HCT116 (cell line): ENCODE data around the gene CCDC160.

Experiments used
- CTCF ChIP-seq, 3 experiments: fragments of 200-600 bp in 1 of 3; sonication (generic) in 1 of 3; IDR thresholded peaks in 2 of 3; conservative IDR thresholded peaks in 1 of 3; 2 replicates each; pipeline ENCODE4 v1.5.1; 2012 to 2017; ENCODE audit warnings: low read depth in 2 of 3, low read length in 2 of 3, antibody characterized with exemption in 1 of 3, borderline replicate concordance in 1 of 3, control low read depth in 1 of 3, mild to moderate bottlenecking in 1 of 3, mixed read lengths in 1 of 3, mixed run types in 1 of 3, moderate library complexity in 1 of 3; ENCODE audit not compliant: insufficient read depth in 1 of 3
- EGR1 ChIP-seq: IDR thresholded peaks from 2 replicates; pipeline ENCODE4 v1.6.1; 2012; ENCODE audit warnings: low read depth
- POLR2AphosphoS5 ChIP-seq: IDR thresholded peaks from 2 replicates; pipeline ENCODE4 v1.6.1; 2011; ENCODE audit warnings: mild to moderate bottlenecking, low read depth, low read length, moderate library complexity
- YY1 ChIP-seq: IDR thresholded peaks from 2 replicates; pipeline ENCODE4 v1.6.1; 2011; ENCODE audit warnings: low read length, low read depth, moderate library complexity, mild to moderate bottlenecking; ENCODE audit not compliant: insufficient replicate concordance; ENCODE audit errors: extremely low read depth
- ZBTB33 ChIP-seq: IDR thresholded peaks from 2 replicates; pipeline ENCODE4 v1.6.1; 2011; ENCODE audit warnings: mild to moderate bottlenecking, low read length, moderate library complexity; ENCODE audit not compliant: insufficient replicate concordance; ENCODE audit errors: extremely low read depth

DNA sequence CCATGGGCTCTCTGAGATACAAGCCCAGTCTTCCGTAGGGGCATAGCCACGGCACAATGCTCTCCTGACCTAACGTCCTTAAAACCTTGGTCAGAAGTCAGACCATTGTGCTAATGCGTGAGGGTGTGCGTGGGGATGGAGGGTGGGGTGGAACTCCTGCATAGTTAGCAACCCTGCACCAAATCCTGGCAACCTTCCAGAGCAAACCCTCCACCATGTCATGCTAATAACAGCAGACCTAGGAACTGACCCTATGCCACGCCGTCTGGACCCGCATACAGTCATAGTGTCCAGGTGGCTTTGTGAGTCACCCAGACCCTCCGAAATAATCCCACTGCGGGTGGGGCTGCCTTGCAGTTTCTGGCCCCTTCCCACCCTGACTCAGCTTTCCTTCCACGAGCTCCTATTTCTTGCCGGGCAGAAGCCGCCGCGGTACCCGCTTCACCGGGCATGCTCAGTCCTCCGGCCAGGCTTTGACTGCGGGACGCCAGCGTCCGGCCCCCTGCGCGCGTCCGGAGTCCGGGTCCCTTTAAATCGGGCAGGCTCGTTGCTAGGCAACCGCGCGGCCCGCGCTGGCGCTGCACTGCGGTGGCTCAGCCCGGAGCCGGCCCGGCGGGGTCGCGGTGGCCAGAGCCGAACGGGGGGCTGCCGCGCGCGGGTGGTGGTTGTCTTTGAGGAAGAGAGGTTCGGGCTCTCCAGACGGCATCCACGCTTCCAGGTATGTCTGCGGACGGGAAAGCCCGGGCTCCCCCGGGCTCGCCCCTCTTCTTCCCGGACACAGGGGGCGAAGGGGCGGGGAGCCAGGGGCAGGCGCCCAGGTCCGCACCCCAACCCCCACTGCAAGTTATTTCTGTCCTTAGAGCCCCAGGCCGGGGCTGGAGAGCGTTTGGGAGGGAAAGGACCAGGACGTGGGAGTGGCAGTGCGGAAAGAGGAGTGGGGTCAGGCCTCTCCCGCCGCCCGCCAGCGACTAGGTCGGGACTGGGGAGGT, at the start of gene CCDC160:
- TF ChIP-seq EGR1 (no peak), CTCF (IDR thresholded peaks at IDR 0.05 in 2 of 3, conservative IDR thresholded peaks at IDR 0.05 in 1 of 3; ENCODE audit: borderline replicate concordance in 1 of 3, insufficient read depth in 1 of 3, low read depth in 2 of 3, low read length in 2 of 3) (no peak), POLR2AphosphoS5 (no peak), ZBTB33 (no peak), YY1 (no peak)
